ENCODE data around the gene PSMC6.

Gene PSMC6

GRCh38 chr14:52678591-52678990 is 28.4 kb upstream of the PSMC6 start:
- Histone ChIP-seq H3K4me1 (no peaks in the 10 kb centered on the region), H3K9me3 (no peaks in the 10 kb centered on the region), H3K27me3 (no peaks in the 10 kb centered on the region), H3K4me3 (no peak overlapping the region), H3K36me3 (peaks cover 13 to 47% (median 20%) of the 10 kb centered on the region in 3 donors), H3K27ac (no peak overlapping the region)
- intact Hi-C loops (cut with DNase I; ENCODE audit: low total_unique reads) = no loop called here
- DNase-seq = no peak
- no peak for TF ChIP-seq CTCF (IDR thresholded peaks at IDR 0.05)

DNA sequence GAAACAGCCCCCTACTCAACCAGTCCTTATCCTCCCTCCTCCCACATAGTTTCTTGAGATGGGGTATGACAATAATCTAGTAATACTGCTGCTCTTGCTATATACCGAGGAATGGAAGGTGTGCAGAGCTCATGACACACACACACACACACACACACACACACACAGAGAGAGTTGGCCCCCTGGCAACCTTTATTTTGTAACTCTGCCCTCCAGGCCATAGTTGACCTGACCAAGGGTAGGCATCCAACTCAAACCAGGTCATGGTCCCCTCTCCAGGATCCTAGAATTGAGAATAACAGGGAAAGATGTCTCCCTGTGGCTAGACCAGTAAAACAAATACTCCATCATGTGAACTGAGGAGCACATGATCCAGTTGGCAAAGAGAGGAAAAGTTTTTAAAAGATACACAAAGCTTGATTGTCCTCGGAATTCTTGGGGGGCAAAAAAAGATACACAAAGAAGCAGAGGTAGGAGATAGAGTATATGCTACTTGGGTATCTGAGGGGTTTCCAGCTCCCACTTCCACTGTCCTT is 22.9 kb upstream of the PSMC6 start:
- DNase-seq = no peak
- Histone ChIP-seq H3K27ac (no peak overlapping the region), H3K27me3 (no peaks in the 10 kb centered on the region), H3K4me1 (peaks cover 0 to 13% (median 0%) of the 10 kb centered on the region in 4 donors), H3K36me3 (peaks cover 0 to 18% (median 0%) of the 10 kb centered on the region in 3 donors), H3K9me3 (no peaks in the 10 kb centered on the region), H3K4me3 (no peak overlapping the region)
- no peak for TF ChIP-seq CTCF (IDR thresholded peaks at IDR 0.05)
- intact Hi-C loops (cut with DNase I; ENCODE audit: low total_unique reads) = no loop called here

DNA sequence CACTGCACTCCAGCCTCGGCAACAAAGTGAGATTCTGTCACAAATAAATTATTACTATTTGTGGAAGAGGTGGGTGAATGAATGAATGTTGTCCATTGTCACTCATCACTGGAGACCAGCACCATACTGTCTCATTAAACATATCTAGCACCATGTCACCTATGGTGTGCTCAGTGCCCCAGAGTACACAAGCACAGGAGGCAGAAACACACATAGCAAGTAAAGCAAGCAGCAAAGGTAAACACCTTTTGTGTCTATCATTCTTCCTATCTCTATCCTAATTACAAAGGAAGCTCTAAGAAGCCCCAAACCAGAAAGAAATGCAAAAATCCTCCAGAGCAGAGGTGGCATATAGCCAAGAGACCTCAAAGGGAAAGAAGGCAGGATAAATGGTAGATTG is 20.8 kb upstream of the PSMC6 start:
- Histone ChIP-seq H3K4me3 (no peak overlapping the region), H3K4me1 (peaks cover 0 to 13% (median 0%) of the 10 kb centered on the region in 4 donors), H3K9me3 (no peaks in the 10 kb centered on the region), H3K27me3 (no peaks in the 10 kb centered on the region), H3K27ac (no peak overlapping the region), H3K36me3 (peaks cover 0 to 9% (median 0%) of the 10 kb centered on the region in 3 donors)
- TF ChIP-seq CTCF (IDR thresholded peaks at IDR 0.05) = no peak
- DNase-seq = no peak
- intact Hi-C loops (cut with DNase I; ENCODE audit: low total_unique reads) = no loop called here

- Histone ChIP-seq H3K36me3 (no peaks in the 10 kb centered on the region), H3K27ac (no peak overlapping the region), H3K27me3 (no peaks in the 10 kb centered on the region), H3K4me3 (no peak overlapping the region), H3K4me1 (peaks cover 0 to 30% (median 11%) of the 10 kb centered on the region in 4 donors), H3K9me3 (no peaks in the 10 kb centered on the region)
- no peak for TF ChIP-seq CTCF (IDR thresholded peaks at IDR 0.05)
- intact Hi-C loops (cut with DNase I; ENCODE audit: low total_unique reads) = loop anchor here (5.0 kb wide), 1 partner anchor 139 kb away; the partner anchor contains the start of genes GPR137C and TXNDC16
- no peak for DNase-seq
These were observed 15.8 kb upstream of the PSMC6 start for GRCh38 chr14:52690983-52691760.

GRCh38 chr14:52692248-52692962 is 14.6 kb upstream of the PSMC6 start:
- no peaks in the 10 kb centered on the region for H3K27me3 ChIP-seq
- peaks cover 0 to 32% (median 11%) of the 10 kb centered on the region in 4 donors for H3K4me1 ChIP-seq
- intact Hi-C loops (cut with DNase I; ENCODE audit: low total_unique reads) = loop anchor here (5.0 kb wide), 1 partner anchor 140 kb away; the partner anchor contains the start of genes GPR137C and TXNDC16
- no peak for TF ChIP-seq CTCF (IDR thresholded peaks at IDR 0.05)
- H3K36me3 ChIP-seq = no peaks in the 10 kb centered on the region
- H3K27ac ChIP-seq = no peak overlapping the region
- no peaks in the 10 kb centered on the region for H3K9me3 ChIP-seq
- DNase-seq = no peak
- no peak overlapping the region for H3K4me3 ChIP-seq
